Lower lobe of right lung (tissue), 2 donors: ENCODE results near the gene SPATA16. TPM values are rescaled to one million over a fixed set of nuclear protein-coding genes. Genes with fewer than 3 reads are reported as not detected.

Experiments
- ATAC-seq, 2 donors: fragments of 200-7000 bp; cut with Tn5 transposase; one replicate each; pipeline ENCODE4 v1.9.1; 2020 to 2022; ENCODE audit warnings: mild to moderate bottlenecking in 2 of 2, moderate library complexity in 2 of 2
- DNase-seq: peaks from one replicate; pipeline ENCODE4 v3.0.0-alpha.2; 2020
- H3K27ac ChIP-seq: fragments of 200-600 bp; one replicate; pipeline ENCODE4 v1.8.0; 2022
- H3K27me3 ChIP-seq: fragments of 200-600 bp; one replicate; pipeline ENCODE4 v1.8.0; 2022; ENCODE audit warnings: low read depth
- H3K36me3 ChIP-seq: fragments of 200-600 bp; one replicate; pipeline ENCODE4 v1.8.0; 2022; ENCODE audit warnings: mild to moderate bottlenecking
- H3K4me1 ChIP-seq: fragments of 200-600 bp; one replicate; pipeline ENCODE4 v1.8.0; 2022
- H3K4me3 ChIP-seq: fragments of 200-600 bp; one replicate; pipeline ENCODE4 v1.8.0; 2022; ENCODE audit warnings: mild to moderate bottlenecking
- H3K9me3 ChIP-seq: fragments of 200-600 bp; one replicate; pipeline ENCODE4 v1.8.0; 2022
- intact Hi-C: fragments of 100-400 bp; cut with DNase I; formaldehyde crosslinking; loops from one replicate; pipeline ENCODE4 v1.11.0; 2022
- total RNA-seq: library from RNA; stranded (reverse); fragmentation: NEBNext Ultra II Directional; extraction: Animal tissue kit (Norgen Biotek cat#: 25700); gene quantifications from one replicate; pipeline ENCODE4 v1.2.1, GENCODE V29; 2021
- TF ChIP-seq, protein P1 (sequence below): fragments of 200-600 bp; IDR thresholded peaks from one replicate; pipeline ENCODE4 v1.8.0; 2022; ENCODE audit warnings: antibody characterized with exemption, mild to moderate bottlenecking
- donor health status: DM: no; HTN: yes; CAD: no; lungs with severe emphysema.

Gene SPATA16
- total RNA-seq, 1 donor from 2014 or later: not detected

DNA sequence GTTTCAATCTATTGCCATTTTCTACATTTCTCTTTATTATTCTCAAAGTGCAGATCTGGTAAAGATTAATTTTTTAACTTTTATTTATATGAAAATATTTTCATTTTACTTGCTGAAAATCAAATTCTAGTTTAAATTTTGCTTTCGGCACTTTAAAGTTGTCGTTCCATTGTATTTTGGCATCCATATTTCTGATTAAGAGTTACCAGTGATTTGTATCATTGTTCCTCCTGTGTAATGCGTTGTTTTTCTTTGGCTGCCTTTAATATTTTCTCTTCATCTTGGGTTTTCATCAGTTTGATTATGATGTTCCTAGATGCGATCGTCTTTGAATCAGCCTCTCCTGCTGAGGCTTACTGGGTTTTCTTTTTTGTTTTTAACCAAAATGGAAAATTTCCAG, 97.3 kb downstream of the SPATA16 start:
- ATAC-seq: no peak
- Histone ChIP-seq H3K36me3 (no peaks in the 10 kb centered on the region), H3K4me1 (no peaks in the 10 kb centered on the region), H3K27ac (no peak overlapping the region), H3K27me3 (no peaks in the 10 kb centered on the region), H3K4me3 (no peak overlapping the region), H3K9me3 (no peaks in the 10 kb centered on the region)
- TF ChIP-seq, protein P1, sequence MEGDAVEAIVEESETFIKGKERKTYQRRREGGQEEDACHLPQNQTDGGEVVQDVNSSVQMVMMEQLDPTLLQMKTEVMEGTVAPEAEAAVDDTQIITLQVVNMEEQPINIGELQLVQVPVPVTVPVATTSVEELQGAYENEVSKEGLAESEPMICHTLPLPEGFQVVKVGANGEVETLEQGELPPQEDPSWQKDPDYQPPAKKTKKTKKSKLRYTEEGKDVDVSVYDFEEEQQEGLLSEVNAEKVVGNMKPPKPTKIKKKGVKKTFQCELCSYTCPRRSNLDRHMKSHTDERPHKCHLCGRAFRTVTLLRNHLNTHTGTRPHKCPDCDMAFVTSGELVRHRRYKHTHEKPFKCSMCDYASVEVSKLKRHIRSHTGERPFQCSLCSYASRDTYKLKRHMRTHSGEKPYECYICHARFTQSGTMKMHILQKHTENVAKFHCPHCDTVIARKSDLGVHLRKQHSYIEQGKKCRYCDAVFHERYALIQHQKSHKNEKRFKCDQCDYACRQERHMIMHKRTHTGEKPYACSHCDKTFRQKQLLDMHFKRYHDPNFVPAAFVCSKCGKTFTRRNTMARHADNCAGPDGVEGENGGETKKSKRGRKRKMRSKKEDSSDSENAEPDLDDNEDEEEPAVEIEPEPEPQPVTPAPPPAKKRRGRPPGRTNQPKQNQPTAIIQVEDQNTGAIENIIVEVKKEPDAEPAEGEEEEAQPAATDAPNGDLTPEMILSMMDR: no peak
- DNase-seq: no peak
- intact Hi-C loops: no loop called here

DNA sequence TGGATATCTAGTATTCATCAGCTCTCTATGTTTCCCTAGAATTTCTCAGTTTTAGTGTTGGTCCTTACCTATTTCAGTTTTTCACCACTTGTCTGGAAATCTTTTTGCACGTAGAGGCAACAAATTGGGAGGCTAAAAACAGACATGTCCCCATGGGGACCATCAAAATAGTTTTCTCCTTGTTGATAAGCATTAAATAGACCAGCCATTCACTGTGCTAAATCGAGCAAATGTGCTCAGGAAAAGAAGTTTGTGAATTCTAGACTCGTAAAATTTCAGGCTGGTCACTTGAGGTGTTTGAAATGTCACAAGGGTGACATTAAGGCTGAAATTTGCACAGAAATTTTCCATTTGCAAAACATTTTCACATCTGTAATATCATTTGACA, 102.6 kb downstream of the SPATA16 start:
- Histone ChIP-seq H3K27me3 (no peaks in the 10 kb centered on the region), H3K27ac (no peak overlapping the region), H3K4me1 (no peaks in the 10 kb centered on the region), H3K9me3 (no peaks in the 10 kb centered on the region), H3K36me3 (no peaks in the 10 kb centered on the region), H3K4me3 (no peak overlapping the region)
- TF ChIP-seq, protein P1: no peak
- no peak for ATAC-seq
- DNase-seq: no peak
- intact Hi-C loops: no loop called here

DNA sequence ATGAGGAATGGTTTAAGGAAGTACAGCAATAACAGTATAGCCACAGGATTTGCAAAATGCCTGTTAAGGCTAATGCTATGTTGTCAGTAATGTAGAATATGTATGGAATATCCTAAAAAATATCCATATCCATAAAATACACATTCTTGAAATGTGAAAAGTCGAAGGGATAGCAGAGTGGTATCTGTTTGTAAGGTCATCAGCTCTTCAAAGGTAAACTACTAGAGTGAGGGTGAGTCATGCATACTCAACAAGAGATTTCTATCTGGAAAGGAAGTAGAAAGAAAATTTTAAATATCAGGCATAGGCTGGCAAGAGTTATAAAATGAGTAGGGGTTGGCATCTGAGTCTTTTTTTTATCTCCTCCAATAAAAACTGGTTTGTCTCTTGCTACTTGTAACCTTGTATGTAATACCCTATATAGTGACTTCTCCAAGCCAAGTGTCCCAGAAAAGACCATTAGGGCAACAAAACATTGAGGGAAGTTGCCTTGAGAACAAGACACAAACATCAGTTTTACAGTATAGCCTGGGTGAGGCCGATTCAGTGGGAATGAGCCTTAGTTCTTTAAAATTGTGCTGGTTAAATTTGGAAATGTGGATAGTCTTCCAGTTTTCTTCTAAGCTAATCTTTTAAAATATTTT, 103.1 kb downstream of the SPATA16 start:
- Histone ChIP-seq H3K4me1 (no peaks in the 10 kb centered on the region), H3K4me3 (no peak overlapping the region), H3K36me3 (no peaks in the 10 kb centered on the region), H3K27ac (no peak overlapping the region), H3K27me3 (no peaks in the 10 kb centered on the region), H3K9me3 (no peaks in the 10 kb centered on the region)
- DNase-seq (no peak), ATAC-seq (no peak)
- intact Hi-C loops: no loop called here
- TF ChIP-seq, protein P1: no peak

DNA sequence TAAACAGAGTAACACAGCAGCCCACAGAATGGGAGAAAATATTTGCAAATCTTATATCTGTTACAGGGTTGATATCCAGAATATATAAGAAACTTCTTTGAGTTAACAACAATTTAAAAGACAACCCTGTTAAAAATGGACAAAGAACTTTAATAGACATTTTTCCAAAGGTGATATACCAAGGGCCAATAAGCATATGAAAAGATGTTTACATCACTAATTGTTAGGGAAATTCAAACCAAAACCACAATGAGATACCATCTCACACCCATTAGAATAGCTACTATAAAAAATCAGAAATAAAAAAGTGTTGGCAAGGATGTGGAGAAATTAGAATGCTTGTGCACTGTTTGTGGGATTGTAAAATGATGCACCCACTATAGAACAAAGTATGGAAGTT, 110.8 kb downstream of the SPATA16 start:
- ATAC-seq (no peak), DNase-seq (no peak)
- no peaks in the 10 kb centered on the region for H3K4me1 ChIP-seq
- no peaks in the 10 kb centered on the region for H3K27me3 ChIP-seq
- no peak overlapping the region for H3K4me3 ChIP-seq
- H3K9me3 ChIP-seq: no peaks in the 10 kb centered on the region
- TF ChIP-seq, protein P1: no peak
- no peak overlapping the region for H3K27ac ChIP-seq
- intact Hi-C loops: no loop called here
- no peaks in the 10 kb centered on the region for H3K36me3 ChIP-seq

DNA sequence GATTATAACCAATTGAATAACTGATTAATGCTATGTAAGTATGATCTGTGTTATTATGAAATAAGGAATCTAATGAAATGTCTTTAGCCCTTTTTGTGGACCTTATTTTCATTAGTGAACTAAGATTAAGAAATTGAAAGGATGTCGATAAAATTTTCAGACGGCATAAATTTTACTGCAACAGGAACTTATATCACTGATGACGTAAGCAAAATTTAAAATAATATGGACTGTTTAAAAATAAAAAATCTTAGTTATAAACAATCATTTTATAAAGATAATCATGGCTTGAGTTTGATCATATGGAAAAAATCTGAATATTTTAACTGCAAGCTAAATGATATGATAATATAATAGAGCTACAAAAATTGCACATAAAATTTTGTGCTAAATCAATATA, 112.7 kb downstream of the SPATA16 start:
- no peak for DNase-seq
- TF ChIP-seq, protein P1: no peak
- Histone ChIP-seq H3K27ac (no peak overlapping the region), H3K4me3 (no peak overlapping the region), H3K4me1 (no peaks in the 10 kb centered on the region), H3K36me3 (no peaks in the 10 kb centered on the region), H3K27me3 (no peaks in the 10 kb centered on the region), H3K9me3 (no peaks in the 10 kb centered on the region)
- ATAC-seq: no peak
- intact Hi-C loops: no loop called here
